BJ (cell line): Measurements from ENCODE around the gene STK32C. TPM values are rescaled to one million over a fixed set of nuclear protein-coding genes. Genes with fewer than 3 reads are reported as not detected.

Experiments used
- CTCF ChIA-PET: fragments of 350-600 bp; formaldehyde crosslinking; extraction: SDS; loops from one replicate; lab custom pipeline; 2021; ENCODE audit warnings: antibody characterized with exemption, inconsistent platforms; lab: Yijun Ruan, JAX
- POLR2A ChIA-PET: fragments of 300-600 bp; sonication (Branson Sonifier 250); formaldehyde crosslinking; extraction: SDS; loops from one replicate; lab custom pipeline; 2021; ENCODE audit warnings: antibody characterized with exemption; lab: Charles Lee
- DNase-seq: peaks from one replicate; pipeline ENCODE4 v3.0.0-alpha.2; 2011; ENCODE audit warnings: low read depth
- H3K27me3 ChIP-seq: 2 replicates; pipeline ENCODE4 v1.6.0; 2011; ENCODE audit warnings: low read length; ENCODE audit not compliant: control insufficient read depth, insufficient read depth
- H3K36me3 ChIP-seq: 2 replicates; pipeline ENCODE4 v1.5.1; 2011; ENCODE audit warnings: low read length; ENCODE audit not compliant: control insufficient read depth, insufficient read depth
- H3K4me3 ChIP-seq: 2 replicates; pipeline ENCODE4 v1.5.1; 2011; ENCODE audit warnings: low read depth, mild to moderate bottlenecking, control low read depth, low read length
- polyA plus RNA-seq: library from polyadenylated mRNA; depleted of rRNA; stranded (reverse); fragments of >200 nt; gene quantifications from 2 replicates; pipeline ENCODE4 v1.2.3, GENCODE V29; 2011
- TF ChIP-seq, protein P1 (sequence below): IDR thresholded peaks from 2 replicates; pipeline ENCODE4 v1.5.1; 2011; ENCODE audit warnings: low read depth, mild to moderate bottlenecking, control low read depth, inconsistent platforms, low read length, moderate library complexity; ENCODE audit not compliant: insufficient read depth

STK32C gene
- polyA plus RNA-seq, 1 experiment = 12.1 TPM

DNA sequence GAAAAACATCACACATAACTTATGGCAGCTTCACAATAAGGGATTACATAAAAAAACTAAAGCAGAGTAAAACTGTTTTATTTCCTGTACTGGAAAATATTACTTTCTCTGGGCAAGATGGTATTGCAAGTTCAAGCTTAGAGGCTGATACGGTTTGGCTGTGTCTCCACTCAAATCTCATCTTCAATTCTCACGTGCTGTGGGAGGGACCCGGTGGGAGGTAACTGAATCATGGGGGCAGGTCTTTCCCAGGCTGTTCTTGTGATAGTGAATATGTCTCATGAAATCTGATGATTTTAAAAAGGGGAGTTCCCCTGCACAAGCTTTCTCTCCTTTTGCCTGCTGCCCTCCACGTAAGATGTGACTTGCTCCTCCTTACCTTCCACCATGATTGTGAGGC is 19.2 kb upstream of the STK32C start:
- Histone ChIP-seq H3K4me3 (no peak overlapping the region), H3K27me3 (no peaks in the 10 kb centered on the region), H3K36me3 (peaks cover 3% of the 10 kb centered on the region)
- DNase-seq = no peak
- POLR2A ChIA-PET = no interaction called here
- TF ChIP-seq, protein P1, sequence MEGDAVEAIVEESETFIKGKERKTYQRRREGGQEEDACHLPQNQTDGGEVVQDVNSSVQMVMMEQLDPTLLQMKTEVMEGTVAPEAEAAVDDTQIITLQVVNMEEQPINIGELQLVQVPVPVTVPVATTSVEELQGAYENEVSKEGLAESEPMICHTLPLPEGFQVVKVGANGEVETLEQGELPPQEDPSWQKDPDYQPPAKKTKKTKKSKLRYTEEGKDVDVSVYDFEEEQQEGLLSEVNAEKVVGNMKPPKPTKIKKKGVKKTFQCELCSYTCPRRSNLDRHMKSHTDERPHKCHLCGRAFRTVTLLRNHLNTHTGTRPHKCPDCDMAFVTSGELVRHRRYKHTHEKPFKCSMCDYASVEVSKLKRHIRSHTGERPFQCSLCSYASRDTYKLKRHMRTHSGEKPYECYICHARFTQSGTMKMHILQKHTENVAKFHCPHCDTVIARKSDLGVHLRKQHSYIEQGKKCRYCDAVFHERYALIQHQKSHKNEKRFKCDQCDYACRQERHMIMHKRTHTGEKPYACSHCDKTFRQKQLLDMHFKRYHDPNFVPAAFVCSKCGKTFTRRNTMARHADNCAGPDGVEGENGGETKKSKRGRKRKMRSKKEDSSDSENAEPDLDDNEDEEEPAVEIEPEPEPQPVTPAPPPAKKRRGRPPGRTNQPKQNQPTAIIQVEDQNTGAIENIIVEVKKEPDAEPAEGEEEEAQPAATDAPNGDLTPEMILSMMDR = no peak
- CTCF ChIA-PET = no interaction called here

DNA sequence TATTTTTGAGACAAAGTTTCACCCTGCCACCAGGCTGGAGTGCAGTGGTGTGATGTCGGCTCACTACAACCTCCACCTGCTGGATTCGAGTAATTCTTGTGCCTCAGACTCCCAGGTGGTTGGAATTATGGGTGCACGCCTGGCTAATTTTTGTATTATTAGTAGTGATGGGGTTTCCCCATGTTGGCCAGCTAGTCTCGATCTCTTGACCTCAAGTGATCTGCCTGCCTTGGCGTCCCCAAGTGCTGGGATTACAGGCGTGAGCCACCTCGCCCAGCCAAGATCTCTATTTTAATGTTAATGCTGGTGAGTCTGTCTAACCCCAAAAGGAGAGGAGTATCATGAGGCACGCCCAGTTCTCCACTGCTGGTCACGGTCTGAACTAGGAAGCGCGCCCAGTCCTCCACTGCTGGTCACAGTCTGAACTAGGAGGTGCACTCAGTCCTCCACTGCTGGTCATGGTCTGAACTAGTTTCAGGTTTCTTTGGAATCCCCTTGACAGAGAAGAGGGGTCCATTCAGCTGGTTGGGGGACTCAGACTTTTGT is 18.7 kb upstream of the STK32C start:
- TF ChIP-seq, protein P1 = no peak
- ChIA-PET POLR2A (no interaction called here), CTCF (no interaction called here)
- H3K36me3 ChIP-seq = peaks cover 3% of the 10 kb centered on the region
- no peaks in the 10 kb centered on the region for H3K27me3 ChIP-seq
- H3K4me3 ChIP-seq = no peak overlapping the region
- no peak for DNase-seq

DNA sequence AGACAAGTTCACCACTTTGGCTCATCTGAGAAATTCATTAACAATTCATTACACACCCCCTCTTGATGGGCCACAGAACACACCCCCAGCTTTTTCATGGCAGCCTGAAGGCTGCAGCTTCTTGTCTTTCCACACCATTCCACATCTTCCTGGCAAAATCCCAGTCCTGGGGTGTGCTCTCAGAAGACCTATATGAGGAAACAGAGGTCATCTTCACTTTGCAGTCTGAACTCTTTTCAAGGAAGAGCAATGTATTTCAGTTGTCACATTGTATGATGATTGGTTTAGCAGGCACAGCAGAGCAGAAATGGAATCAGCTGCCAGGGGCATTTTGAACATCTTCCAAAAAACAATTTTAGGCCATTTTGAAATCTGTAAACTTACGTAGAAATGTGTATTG is 16.4 kb upstream of the STK32C start:
- no peaks in the 10 kb centered on the region for H3K27me3 ChIP-seq
- H3K4me3 ChIP-seq = no peak overlapping the region
- H3K36me3 ChIP-seq = peaks cover 3% of the 10 kb centered on the region
- ChIA-PET CTCF (no interaction called here), POLR2A (no interaction called here)
- TF ChIP-seq, protein P1 = no peak
- no peak for DNase-seq

DNA sequence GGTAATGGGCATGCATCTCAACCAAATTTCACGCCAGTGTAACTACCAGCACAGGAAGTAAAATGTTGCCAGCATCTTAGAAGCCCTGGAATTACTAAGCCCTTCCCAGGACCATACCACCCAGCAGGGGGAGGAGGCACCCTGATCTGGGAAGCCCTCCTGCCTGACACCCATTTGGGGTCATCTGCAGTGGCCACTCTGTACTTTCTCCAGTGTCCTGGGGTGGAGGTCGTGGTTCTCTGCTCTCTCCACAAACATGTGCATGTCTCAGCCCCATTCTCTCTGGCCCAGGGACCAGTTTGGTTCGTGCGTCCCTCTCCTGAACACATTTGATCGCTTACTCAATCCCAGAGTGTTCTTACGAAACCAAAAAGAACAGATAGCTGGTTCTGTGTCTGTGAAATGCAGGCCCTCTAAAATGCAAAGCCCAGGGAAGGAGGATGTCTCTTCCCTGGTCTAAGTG is 14.9 kb upstream of the STK32C start:
- CTCF ChIA-PET = no interaction called here
- TF ChIP-seq, protein P1 = peak; percentile 53
- DNase-seq = no peak
- Histone ChIP-seq H3K27me3 (no peaks in the 10 kb centered on the region), H3K4me3 (no peak overlapping the region), H3K36me3 (peaks cover 2% of the 10 kb centered on the region)
- POLR2A ChIA-PET = no interaction called here

DNA sequence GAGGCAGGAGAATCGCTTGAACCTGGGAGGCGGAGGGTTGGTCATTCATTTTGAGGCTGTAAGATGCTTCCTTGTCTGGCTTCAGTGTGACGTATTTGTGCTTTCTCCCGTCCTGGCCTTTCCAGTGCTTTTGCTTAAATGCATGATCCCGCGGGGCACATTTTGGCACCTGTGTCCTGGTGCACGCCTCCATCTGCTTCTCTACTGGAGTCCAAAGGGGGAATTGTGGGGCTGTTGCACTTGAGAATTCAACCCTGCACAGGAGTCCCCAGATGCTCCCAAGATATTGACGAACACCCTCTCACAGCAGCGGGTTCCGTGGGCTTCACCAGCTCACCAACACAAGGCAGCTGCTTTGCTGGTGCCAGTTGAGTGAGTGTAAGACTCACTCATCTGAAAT is 14.0 kb upstream of the STK32C start:
- CTCF ChIA-PET = interaction anchor here (0.8 to 1.0 kb wide), 2 partner anchors 24 to 322 kb away, joined by 3 read pairs; no protein-coding TSS in a partner anchor
- TF ChIP-seq, protein P1 = no peak
- H3K36me3 ChIP-seq = peaks cover 2% of the 10 kb centered on the region
- no peaks in the 10 kb centered on the region for H3K27me3 ChIP-seq
- H3K4me3 ChIP-seq = no peak overlapping the region
- DNase-seq = no peak
- POLR2A ChIA-PET = no interaction called here
